ENCODE measurements around the gene TREML4. TPM values are rescaled to one million over a fixed set of nuclear protein-coding genes. Genes with fewer than 3 reads are reported as not detected.

Gene TREML4
- total RNA-seq, 1 donor from 2014 or later: not detected

DNA sequence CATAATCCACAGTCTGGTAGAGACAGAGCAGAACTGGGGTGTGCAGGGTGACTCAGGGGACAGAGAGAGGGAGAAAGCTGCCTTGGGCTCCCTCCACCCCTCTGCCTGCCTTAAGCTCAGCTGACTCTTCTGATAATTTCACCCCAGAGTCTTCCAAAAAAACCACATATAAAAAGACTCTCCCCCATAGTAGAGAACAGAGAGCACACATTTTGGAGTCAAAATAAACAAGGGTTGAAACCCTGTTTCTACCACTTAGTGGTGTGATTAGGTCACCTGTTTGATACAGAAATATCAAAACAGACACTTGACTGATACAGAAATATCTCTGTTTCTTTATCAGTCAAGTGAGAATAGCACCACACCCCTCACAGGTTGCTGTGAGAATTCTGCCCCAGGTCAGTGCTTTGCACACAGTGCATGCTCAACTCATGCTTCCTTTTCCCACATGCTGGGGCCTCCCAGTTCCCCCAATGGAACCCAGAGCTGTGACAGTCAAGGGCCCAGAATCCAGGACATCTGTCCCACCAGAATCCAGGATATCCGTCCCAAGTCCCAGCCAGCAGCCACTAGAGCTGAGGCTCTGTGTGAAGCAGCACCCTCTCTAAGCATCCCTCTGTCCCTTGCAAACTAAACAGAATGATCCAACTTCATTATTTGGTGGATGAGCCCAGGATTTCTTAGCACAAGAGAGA is 28.4 kb upstream of the TREML4 start:
- Histone ChIP-seq H3K36me3 (no peaks in the 10 kb centered on the region), H3K4me1 (no peaks in the 10 kb centered on the region), H3K9me3 (no peaks in the 10 kb centered on the region), H3K27me3 (no peaks in the 10 kb centered on the region), H3K27ac (no peak overlapping the region), H3K4me3 (no peak overlapping the region)
- TF ChIP-seq POLR2A (IDR thresholded peaks at IDR 0.05) (no peak), CTCF (IDR thresholded peaks at IDR 0.05) (no peak), POLR2AphosphoS5 (IDR thresholded peaks at IDR 0.05; ENCODE audit: insufficient read depth in 1 of 2, low read depth in 1 of 2) (no peak)
- intact Hi-C loops (cut with DNase I): no loop called here
- peak in 1 of 2 donors; percentile 64 for DNase-seq (ENCODE audit: extremely low spot score in 2 of 2)

GRCh38 chr6:41200296-41200900 is 27.8 kb upstream of the TREML4 start:
- no peaks in the 10 kb centered on the region for H3K9me3 ChIP-seq
- H3K27me3 ChIP-seq: no peaks in the 10 kb centered on the region
- H3K4me3 ChIP-seq: no peak overlapping the region
- no peaks in the 10 kb centered on the region for H3K4me1 ChIP-seq
- no peaks in the 10 kb centered on the region for H3K36me3 ChIP-seq
- H3K27ac ChIP-seq: no peak overlapping the region
- peak; percentile 52 to 86 for DNase-seq (ENCODE audit: extremely low spot score in 2 of 2)
- intact Hi-C loops (cut with DNase I): no loop called here
- TF ChIP-seq POLR2A (IDR thresholded peaks at IDR 0.05) (no peak), CTCF (IDR thresholded peaks at IDR 0.05) (no peak), POLR2AphosphoS5 (IDR thresholded peaks at IDR 0.05; ENCODE audit: insufficient read depth in 1 of 2, low read depth in 1 of 2) (no peak)

GRCh38 chr6:41200901-41201763 is 27.0 kb upstream of the TREML4 start, which contains the start of gene TREML2:
TSS of gene TREML2 (minus strand) at chr6:41201149. CDS start at chr6:41201008, 141 bp downstream.
- peak; percentile 64 to 85 for DNase-seq (ENCODE audit: extremely low spot score in 2 of 2)
- Histone ChIP-seq H3K27me3 (no peaks in the 10 kb centered on the region), H3K36me3 (no peaks in the 10 kb centered on the region), H3K27ac (no peak within 1 kb of the TSS), H3K4me1 (no peaks in the 10 kb centered on the region), H3K4me3 (no peak within 1 kb of the TSS), H3K9me3 (no peaks in the 10 kb centered on the region)
- intact Hi-C loops (cut with DNase I): no loop called here
- TF ChIP-seq POLR2A (IDR thresholded peaks at IDR 0.05): no peak
- no peak for TF ChIP-seq CTCF (IDR thresholded peaks at IDR 0.05)
- no peak for TF ChIP-seq POLR2AphosphoS5 (IDR thresholded peaks at IDR 0.05; ENCODE audit: insufficient read depth in 1 of 2, low read depth in 1 of 2)

DNA sequence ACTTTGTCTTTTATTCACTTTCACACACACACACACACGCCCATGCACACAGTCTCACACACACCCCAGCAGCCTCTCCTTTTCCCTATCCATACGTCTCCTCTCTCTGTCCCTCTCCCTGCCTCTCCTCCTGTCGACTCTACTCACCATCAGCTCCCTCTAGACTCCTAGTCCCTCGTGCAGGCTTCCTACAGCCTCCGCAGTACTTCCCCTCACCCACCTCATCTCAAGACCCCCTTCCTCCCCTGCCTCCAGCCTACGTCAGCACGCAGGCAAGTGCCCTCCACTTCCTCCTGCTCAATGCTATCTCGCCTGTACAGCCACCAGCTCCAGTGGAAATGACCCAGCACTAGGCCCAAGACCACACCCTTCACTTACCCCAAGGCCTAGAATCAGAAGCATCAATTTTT is 26.4 kb upstream of the TREML4 start:
- peak; percentile 60 to 89 for DNase-seq (ENCODE audit: extremely low spot score in 2 of 2)
- no peak overlapping the region for H3K4me3 ChIP-seq
- intact Hi-C loops (cut with DNase I): no loop called here
- H3K27ac ChIP-seq: no peak overlapping the region
- H3K27me3 ChIP-seq: no peaks in the 10 kb centered on the region
- TF ChIP-seq CTCF (IDR thresholded peaks at IDR 0.05) (no peak), POLR2A (IDR thresholded peaks at IDR 0.05) (no peak), POLR2AphosphoS5 (IDR thresholded peaks at IDR 0.05; ENCODE audit: insufficient read depth in 1 of 2, low read depth in 1 of 2) (no peak)
- no peaks in the 10 kb centered on the region for H3K9me3 ChIP-seq
- no peaks in the 10 kb centered on the region for H3K4me1 ChIP-seq
- no peaks in the 10 kb centered on the region for H3K36me3 ChIP-seq
